ENCODE measurements around the gene SPRY1. TPM values are rescaled to one million over a fixed set of nuclear protein-coding genes. Genes with fewer than 3 reads are reported as not detected.

SPRY1 gene
- total RNA-seq, 4 donors from 2014 or later: 34.8 to 198 (median 170) TPM

GRCh38 chr4:123405267-123405865 lies 8.8 kb downstream of the SPRY1 start:
- H3K4me1 ChIP-seq: no peaks in the 10 kb centered on the region
- H3K36me3 ChIP-seq: no peaks in the 10 kb centered on the region
- no peaks in the 10 kb centered on the region for H3K27me3 ChIP-seq
- intact Hi-C loops (cut with DNase I; ENCODE audit: low total_unique reads): no loop called here
- no peak for TF ChIP-seq POLR2A (IDR thresholded peaks at IDR 0.05)
- TF ChIP-seq CTCF (IDR thresholded peaks at IDR 0.05): no peak
- no peak overlapping the region for H3K4me3 ChIP-seq
- DNase-seq: no peak
- H3K9me3 ChIP-seq: no peaks in the 10 kb centered on the region
- peak overlapping the region; percentile 18 to 60 for H3K27ac ChIP-seq

- no peak overlapping the region for H3K4me3 ChIP-seq
- H3K36me3 ChIP-seq: no peaks in the 10 kb centered on the region
- no peak for DNase-seq
- intact Hi-C loops (cut with DNase I; ENCODE audit: low total_unique reads): no loop called here
- TF ChIP-seq CTCF (IDR thresholded peaks at IDR 0.05): no peak
- no peak for TF ChIP-seq POLR2A (IDR thresholded peaks at IDR 0.05)
- H3K27me3 ChIP-seq: no peaks in the 10 kb centered on the region
- H3K9me3 ChIP-seq: no peaks in the 10 kb centered on the region
- no peaks in the 10 kb centered on the region for H3K4me1 ChIP-seq
- no peak overlapping the region for H3K27ac ChIP-seq
Observed at GRCh38 chr4:123406872-123407271, 10.3 kb downstream of the SPRY1 start.

GRCh38 chr4:123408471-123409084 lies 12.0 kb downstream of the SPRY1 start:
- Histone ChIP-seq H3K9me3 (no peaks in the 10 kb centered on the region), H3K4me1 (no peaks in the 10 kb centered on the region), H3K27ac (peak overlapping the region; percentile 15 to 36), H3K4me3 (no peak overlapping the region), H3K36me3 (no peaks in the 10 kb centered on the region), H3K27me3 (no peaks in the 10 kb centered on the region)
- no peak for TF ChIP-seq POLR2A (IDR thresholded peaks at IDR 0.05)
- TF ChIP-seq CTCF (IDR thresholded peaks at IDR 0.05): no peak
- intact Hi-C loops (cut with DNase I; ENCODE audit: low total_unique reads): no loop called here
- no peak for DNase-seq

- no peaks in the 10 kb centered on the region for H3K36me3 ChIP-seq
- H3K27ac ChIP-seq: peak overlapping the region; percentile 15 to 36
- H3K4me3 ChIP-seq: no peak overlapping the region
- TF ChIP-seq CTCF (IDR thresholded peaks at IDR 0.05): no peak
- TF ChIP-seq POLR2A (IDR thresholded peaks at IDR 0.05): no peak
- no peaks in the 10 kb centered on the region for H3K9me3 ChIP-seq
- no peaks in the 10 kb centered on the region for H3K27me3 ChIP-seq
- DNase-seq: no peak
- intact Hi-C loops (cut with DNase I; ENCODE audit: low total_unique reads): no loop called here
- no peaks in the 10 kb centered on the region for H3K4me1 ChIP-seq
Observed at GRCh38 chr4:123409334-123409733, 12.7 kb downstream of the SPRY1 start.

- DNase-seq: no peak
- Histone ChIP-seq H3K9me3 (no peaks in the 10 kb centered on the region), H3K27ac (peak overlapping the region; percentile 12 to 68), H3K4me3 (no peak overlapping the region), H3K36me3 (no peaks in the 10 kb centered on the region), H3K4me1 (no peaks in the 10 kb centered on the region), H3K27me3 (no peaks in the 10 kb centered on the region)
- intact Hi-C loops (cut with DNase I; ENCODE audit: low total_unique reads): no loop called here
- no peak for TF ChIP-seq CTCF (IDR thresholded peaks at IDR 0.05)
- TF ChIP-seq POLR2A (IDR thresholded peaks at IDR 0.05): no peak
Observed at GRCh38 chr4:123411514-123411913, 14.9 kb downstream of the SPRY1 start.

Data from uterus (tissue), 4 donors.